GM18858 (cell line): ENCODE measurements around the gene RERE.
"Not testable (repeated sequence)": the region's sequence is repeated elsewhere in the genome, so short reads cannot be mapped to it uniquely, and the experiment has no call there.

Experiments
- ATAC-seq: cut with Tn5 transposase; IDR thresholded peaks from one replicate; pipeline ENCODE4 v1.9.1; 2021; ENCODE audit not compliant: unreplicated experiment

RERE gene

GRCh38 chr1:8646189-8646588, 171.3 kb downstream of the RERE start:
- no peak for ATAC-seq

GRCh38 chr1:8643542-8644536, 173.6 kb downstream of the RERE start:
- no peak for ATAC-seq

GRCh38 chr1:8642114-8642513, 175.3 kb downstream of the RERE start:
- no peak for ATAC-seq

- no peak for ATAC-seq
Observed at GRCh38 chr1:8641377-8641997, 176.0 kb downstream of the RERE start.

GRCh38 chr1:8640950-8641349, 176.5 kb downstream of the RERE start:
- ATAC-seq = no peak

GRCh38 chr1:8639148-8639547, 178.3 kb downstream of the RERE start:
- ATAC-seq = no peak

- ATAC-seq = no peak
Observed at GRCh38 chr1:8633741-8634501, 183.5 kb downstream of the RERE start.

- ATAC-seq = no peak
Observed at GRCh38 chr1:8632102-8632501, 185.3 kb downstream of the RERE start.

GRCh38 chr1:8631163-8631562, 186.3 kb downstream of the RERE start:
- no peak for ATAC-seq

- peak; percentile 63 for ATAC-seq
Observed at GRCh38 chr1:8629241-8630091, 188.0 kb downstream of the RERE start.

- ATAC-seq = no peak
Observed at GRCh38 chr1:8628606-8629005, 188.8 kb downstream of the RERE start.

- no peak for ATAC-seq
Observed at GRCh38 chr1:8627728-8628127, 189.7 kb downstream of the RERE start.

- no peak for ATAC-seq
Observed at GRCh38 chr1:8625981-8626898, 191.2 kb downstream of the RERE start.

GRCh38 chr1:8625491-8625890, 191.9 kb downstream of the RERE start:
- ATAC-seq = no peak

GRCh38 chr1:8623651-8624192, 193.7 kb downstream of the RERE start:
- not testable (repeated sequence) for ATAC-seq

GRCh38 chr1:8621785-8622348, 195.6 kb downstream of the RERE start:
- not testable (repeated sequence) for ATAC-seq

GRCh38 chr1:8621034-8621582, 196.3 kb downstream of the RERE start:
- not testable (repeated sequence) for ATAC-seq

GRCh38 chr1:8619917-8620502, 197.4 kb downstream of the RERE start:
- not testable (repeated sequence) for ATAC-seq
